GM18502 (cell line): ENCODE data around the gene CREBBP.

ENCODE experiments used
- ATAC-seq: cut with Tn5 transposase; IDR thresholded peaks from one replicate; pipeline ENCODE4 v1.9.1; 2021; ENCODE audit warnings: mild to moderate bottlenecking; ENCODE audit not compliant: unreplicated experiment, poor library complexity

The CREBBP gene

DNA sequence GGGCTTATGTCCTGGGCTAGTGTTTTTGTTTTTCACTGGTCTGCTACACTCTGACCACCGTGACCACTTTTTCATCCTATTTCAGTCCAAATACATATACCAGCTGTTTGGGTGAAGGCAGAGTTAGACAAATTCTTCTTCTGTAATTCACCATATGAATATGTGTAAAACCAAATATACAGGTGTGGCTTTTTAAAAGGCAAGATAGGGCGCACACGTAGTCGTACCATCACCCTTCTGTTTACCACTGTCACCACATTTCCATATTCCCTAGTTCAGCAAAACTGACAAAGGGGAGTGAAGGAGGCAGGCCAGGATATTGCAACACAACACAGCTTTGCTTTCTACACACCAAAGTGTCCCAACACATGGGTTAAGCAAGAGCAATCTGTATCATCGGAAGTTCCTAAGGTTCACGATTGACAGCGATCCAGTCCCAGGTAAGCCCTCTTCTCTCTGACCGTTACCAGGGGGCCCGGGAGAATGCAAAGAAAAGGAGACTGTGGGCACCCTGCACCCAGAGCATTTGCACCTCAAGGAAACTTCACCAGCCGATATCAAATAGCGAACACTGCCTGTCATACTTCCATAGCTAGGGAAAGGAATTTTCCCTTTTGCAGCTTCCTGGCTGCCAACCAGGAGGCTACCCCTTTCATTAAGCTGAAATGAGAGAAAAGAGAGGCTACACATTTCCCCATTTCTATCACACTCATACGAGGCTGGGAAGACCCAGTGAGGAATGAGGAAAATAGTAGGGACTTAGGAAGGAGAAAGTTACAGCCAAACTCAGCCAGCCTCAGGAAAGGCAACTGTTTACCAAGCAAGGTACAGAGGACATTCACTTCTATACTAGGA is 23.1 kb downstream of the CREBBP start:
- peak; percentile 39 for ATAC-seq

DNA sequence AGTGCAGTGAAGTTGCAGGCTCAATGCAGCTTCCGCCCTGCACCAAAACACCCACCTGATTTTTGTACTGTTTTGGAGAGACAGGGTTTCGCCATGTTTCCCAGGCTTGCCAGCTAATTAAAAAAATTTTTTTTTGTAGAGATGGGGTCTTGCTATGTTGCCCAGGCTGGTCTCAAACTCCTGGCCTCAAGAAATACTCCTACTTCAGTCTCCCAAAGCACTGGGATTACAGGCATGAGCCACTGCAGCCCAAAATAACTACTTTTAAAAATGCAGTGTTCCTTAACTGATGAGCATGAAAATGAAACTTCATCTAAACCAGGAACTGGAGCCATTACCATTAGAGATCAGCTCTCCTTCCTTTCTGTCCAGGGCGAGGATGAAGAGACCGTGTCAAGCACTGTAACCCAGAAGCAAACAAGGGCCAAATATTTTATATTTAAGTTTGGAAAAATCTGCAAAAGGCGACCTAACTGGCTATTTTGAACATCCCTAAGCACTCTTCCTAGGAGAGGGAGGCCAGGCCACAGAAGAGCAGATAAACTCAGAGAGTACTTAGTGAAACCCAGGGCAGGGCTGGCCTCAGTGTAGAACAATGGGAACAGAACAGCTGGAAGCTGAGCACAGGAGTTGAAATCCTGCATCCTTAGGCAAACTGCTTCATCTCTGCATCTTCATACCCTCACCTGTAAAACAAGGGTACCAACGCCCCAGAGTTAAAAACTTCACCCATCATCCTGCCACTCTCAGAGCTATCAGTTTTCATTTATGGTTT is 24.0 kb downstream of the CREBBP start:
- peak; percentile 6 for ATAC-seq

DNA sequence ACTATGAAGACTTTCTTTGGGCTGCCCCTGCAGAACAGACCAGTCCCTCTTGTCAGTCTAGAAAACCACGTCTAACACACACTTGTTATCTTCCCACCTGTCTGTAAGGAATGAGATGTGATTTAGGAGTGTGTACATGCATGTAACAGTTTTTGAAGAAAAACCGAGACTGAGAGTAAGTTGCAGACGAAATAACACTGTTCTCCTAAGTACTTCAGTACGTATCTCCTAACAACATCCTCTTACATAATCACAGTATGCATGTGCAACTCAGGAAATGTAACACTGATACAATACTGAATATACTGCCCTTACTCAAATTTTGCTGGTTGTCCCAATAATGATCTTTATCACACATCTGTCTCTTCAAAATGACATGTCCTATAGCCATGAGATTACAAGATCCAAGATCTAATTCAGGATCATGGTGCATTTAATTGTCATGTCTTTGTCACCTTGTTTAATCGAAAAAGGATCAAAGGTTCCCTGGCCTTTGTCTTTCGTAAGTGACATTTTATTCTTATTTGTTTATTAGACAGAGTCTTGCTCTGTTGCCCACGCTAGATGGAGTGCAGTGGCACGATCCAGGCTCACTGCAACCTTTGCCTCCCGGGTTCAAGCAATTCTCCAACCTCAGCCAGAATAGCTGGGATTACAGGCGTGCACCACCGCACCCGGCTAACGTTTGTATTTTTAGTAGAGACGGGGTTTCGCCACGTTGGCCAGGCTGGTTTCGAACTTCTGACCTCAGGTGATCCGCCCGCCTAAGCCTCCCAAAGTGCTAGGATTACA is 25.6 kb downstream of the CREBBP start:
- ATAC-seq, result no peak

DNA sequence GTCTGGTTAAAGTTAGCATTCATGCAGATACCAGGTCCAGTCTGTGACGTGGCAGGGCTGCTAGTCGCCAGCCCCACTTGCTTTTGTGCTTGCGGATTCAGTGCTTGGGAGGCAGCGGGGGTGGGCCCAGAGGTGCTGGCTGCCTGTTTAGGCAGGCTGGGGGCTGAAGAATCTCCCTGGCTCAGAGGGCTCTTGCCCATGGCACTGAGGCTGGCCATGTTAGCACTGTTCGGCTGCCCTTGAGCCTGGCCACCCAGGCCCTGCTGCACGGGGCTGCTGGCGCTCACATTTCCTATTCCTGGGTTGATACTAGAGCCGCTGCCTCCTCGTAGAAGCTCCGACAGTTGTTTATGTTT is 30.0 kb downstream of the CREBBP start:
- ATAC-seq, result no peak

DNA sequence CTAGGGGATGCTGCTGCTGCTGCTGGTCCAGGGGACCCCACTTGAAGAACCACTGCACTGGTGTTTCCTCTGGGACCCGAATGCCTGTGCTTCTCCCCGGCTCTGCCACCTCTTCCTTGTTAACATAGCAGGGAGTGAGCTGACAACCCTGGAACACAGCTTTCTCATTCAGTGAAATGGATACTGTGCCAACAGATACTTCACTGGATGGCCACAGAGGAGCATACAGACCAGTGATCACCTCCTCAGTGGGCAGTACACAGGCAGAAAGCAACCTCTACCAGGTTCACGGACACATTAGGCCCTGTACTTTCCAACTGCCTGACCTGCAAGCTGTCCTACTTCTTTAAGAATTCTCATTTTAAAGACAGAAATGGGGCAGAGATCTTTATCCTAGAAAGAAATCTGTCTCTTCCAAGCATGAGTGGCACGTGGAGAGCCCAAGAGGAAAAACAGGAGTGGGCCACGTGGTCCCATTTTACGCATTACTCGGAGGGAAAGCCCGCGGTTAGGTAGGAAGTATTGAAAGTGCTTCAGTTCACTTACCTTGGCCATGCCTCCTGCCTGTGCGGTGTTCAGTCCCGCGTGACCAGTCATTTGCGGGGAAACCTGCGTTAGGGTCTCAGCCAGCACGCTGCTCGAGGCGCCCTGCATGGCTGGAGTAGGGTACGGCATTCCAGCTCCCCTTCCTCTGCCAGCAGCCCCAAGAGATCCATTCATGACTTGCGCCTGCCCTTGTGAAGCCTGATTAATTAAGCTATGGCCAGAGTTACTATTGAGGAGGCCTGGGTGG is 30.6 kb downstream of the CREBBP start:
- no peak for ATAC-seq

DNA sequence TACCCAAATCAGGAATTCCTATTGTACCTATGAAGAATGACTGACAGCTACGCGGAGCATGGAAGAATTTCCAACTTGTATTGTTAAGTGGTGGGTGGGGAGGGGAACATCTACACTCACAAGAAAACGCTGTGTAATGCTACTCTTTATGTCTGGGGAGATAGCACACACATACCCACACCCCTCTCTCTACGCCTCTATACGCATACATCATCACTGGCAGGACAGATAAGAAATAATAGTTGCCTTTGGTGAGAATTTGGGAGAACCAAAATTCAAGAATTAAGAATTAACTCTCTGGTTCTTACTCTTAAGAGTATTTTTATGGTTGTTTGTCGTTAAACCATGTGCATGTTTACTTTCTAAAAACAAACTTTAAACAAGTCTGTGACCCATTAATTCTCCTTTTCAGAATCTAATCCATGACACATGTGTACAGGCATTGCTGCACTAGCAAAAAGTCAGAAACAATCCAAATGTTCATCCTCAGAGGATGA is 33.9 kb downstream of the CREBBP start:
- no peak for ATAC-seq

DNA sequence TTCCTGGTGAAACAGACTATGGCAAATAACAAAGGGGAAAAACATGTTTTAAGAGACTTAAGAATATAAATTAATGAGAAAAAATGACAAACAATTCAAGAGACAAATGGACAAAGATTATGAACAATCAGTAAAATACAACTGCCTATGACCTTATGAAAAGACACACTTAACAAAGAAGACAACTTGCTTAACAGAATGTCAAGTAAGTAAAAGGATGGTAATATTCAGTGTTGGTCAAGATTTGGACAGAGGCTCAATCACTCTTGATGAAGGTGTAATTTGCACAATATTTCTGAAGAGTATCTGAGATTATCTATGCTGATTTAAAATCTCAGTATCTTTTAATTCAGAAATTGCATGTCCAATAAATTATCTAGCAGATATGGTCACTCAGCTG is 34.4 kb downstream of the CREBBP start:
- ATAC-seq, result no peak

- no peak for ATAC-seq
These were observed 37.5 kb downstream of the CREBBP start for GRCh38 chr16:3842994-3843393.

GRCh38 chr16:3841729-3842508 is 38.6 kb downstream of the CREBBP start:
- ATAC-seq, result no peak

- no peak for ATAC-seq
These were observed 40.9 kb downstream of the CREBBP start for GRCh38 chr16:3839402-3840184.

DNA sequence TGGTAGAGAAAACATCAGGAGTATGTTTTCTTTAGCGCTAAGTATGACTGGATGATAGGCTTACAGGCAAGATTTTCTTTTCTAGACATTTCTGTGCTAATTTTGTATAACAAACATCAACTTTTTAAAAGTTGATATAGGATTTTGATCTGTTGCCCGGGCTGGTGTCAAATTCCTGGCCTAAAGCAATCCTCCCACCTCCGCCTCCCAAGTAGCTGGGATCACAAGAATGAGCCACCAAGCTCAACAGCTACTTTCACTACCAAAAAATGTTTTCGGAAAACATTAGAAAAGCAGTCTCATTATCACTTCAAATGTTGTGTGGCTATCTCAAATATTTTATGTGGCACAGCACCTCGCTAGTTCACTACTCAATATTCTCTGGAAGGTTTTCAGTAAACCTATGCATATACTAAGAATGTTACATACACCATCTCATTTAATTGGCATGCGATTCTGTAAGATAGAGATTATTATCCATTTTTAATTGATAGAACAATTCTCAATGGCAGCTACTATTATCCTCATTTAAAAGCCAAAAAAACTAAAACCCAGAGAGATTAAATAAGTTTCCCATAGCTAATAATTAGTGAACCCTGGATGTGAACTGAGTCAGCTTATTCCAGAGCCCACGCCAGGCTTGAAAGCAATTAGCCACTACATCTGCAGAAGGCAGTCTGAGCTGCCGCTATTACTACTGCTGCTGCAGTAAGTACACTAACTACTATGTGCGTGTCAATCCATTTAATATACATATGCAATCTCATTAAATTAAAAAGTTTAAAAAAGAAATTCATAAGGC is 41.7 kb downstream of the CREBBP start:
- ATAC-seq, result no peak

DNA sequence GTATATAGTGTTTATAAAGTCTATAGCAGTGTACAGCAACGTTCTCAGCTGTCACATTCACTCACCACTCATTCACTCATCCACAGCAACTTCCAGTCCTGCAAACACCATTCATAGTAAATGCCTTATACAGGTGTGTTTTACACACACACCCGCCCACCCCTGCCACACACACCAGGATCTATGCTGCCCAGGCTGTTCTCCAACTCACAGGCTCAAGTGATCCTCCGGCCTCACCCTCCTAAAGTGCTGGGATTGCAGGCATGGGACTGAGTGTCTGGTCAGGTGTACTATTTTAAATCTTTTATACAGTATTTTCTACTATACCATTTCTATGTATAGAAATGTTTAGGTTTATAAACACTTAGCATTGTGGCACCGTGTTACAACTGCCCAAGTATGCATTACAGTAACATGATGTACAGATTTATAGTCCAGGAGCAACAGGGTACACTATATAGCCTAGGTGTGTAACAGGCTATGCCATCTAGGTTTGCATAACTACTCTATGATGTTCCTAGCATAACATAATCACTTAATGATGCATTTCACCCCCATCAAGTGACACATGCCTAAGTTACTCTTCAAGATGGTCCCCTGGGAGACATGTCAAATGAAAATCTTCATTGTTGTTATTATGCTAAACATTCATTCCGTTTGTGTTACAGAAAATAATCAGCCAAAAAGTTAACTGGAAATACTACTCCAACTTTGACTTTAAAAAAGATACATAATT is 42.5 kb downstream of the CREBBP start:
- ATAC-seq, result no peak

DNA sequence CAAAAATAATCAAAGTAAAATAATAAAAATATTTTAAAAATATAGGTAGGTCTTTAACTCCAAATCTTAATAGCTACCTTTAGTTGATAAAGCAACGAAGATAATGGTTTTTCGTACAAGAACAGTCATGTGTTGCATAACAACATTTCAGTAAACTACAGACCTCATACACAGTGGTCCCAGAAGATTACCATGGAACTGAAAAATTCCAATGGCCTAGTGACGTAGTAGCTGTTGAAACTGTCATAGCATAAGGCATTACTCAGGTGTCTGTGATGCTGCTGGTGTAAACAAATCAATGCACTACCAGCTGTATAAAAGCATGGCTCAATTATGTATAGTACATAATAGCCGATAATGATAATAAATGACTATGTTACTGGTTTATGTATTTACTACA is 43.9 kb downstream of the CREBBP start:
- no peak for ATAC-seq

- ATAC-seq, result no peak
These were observed 45.4 kb downstream of the CREBBP start for GRCh38 chr16:3835089-3835602.

DNA sequence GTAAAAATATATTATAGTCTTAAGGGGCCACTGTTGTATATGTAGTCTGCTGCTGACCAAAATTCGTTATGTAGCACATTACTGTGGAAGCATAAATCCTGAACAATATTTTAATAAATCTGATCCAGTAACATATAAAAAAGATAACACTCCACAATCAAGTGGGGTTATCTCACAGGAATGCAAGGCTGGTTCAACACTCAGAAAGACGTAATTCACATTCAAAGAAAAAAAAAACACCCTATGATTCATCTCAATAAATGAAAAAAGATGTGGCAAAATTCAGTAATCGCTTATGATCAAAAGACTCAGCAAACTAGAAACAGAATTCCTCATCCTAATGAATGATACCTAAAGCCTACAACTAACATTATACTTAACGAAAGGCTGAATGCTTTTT is 47.8 kb downstream of the CREBBP start:
- no peak for ATAC-seq

GRCh38 chr16:3830625-3831254 is 49.8 kb downstream of the CREBBP start:
- ATAC-seq, result no peak
